OCI-LY7 (cell line): Measurements from ENCODE around the gene SPTBN4. TPM values are rescaled to one million over a fixed set of nuclear protein-coding genes. Genes with fewer than 3 reads are reported as not detected.

Source experiments
- BruUV-seq: library from RNA; stranded (reverse); fragments of 400-500 nt; replicated peaks from 2 replicates; lab custom pipeline; 2021; lab: Mats Ljungman, UMichigan
- CTCF ChIA-PET: fragments of 300-600 bp; sonication (Branson Sonifier 250); formaldehyde crosslinking; loops from one replicate; lab custom pipeline; 2022; ENCODE audit warnings: antibody characterized with exemption; ENCODE audit not compliant: unreplicated experiment; lab: Charles Lee
- POLR2A ChIA-PET: fragments of 300-600 bp; sonication (Branson Sonifier 250); formaldehyde crosslinking; loops from one replicate; lab custom pipeline; 2022; ENCODE audit warnings: antibody characterized with exemption; lab: Charles Lee
- DNase-seq: peaks from one replicate; pipeline ENCODE4 v3.0.0-alpha.2; 2015; ENCODE audit warnings: low spot score
- H2AFZ ChIP-seq: fragments of 200-600 bp; sonication (generic), shearing (Covaris generic); 2 replicates; pipeline ENCODE4 v1.6.1; 2014; ENCODE audit warnings: mild to moderate bottlenecking, antibody characterized with exemption, low read length, moderate library complexity
- H3K27ac ChIP-seq: fragments of 200-600 bp; sonication (generic); 2 replicates; pipeline ENCODE4 v1.5.1; 2014; ENCODE audit warnings: mixed run types, low read depth, mild to moderate bottlenecking, moderate library complexity, low read length, inconsistent platforms; ENCODE audit not compliant: poor library complexity, severe bottlenecking
- H3K36me3 ChIP-seq: fragments of 200-600 bp; sonication (generic); 2 replicates; pipeline ENCODE4 v1.6.1; 2014; ENCODE audit warnings: mild to moderate bottlenecking, antibody characterized with exemption, low read length, moderate library complexity, mixed read lengths; ENCODE audit not compliant: insufficient read depth
- H3K4me1 ChIP-seq: fragments of 200-600 bp; sonication (generic); 2 replicates; pipeline ENCODE4 v1.5.1; 2014; ENCODE audit warnings: mild to moderate bottlenecking, low read length; ENCODE audit not compliant: insufficient read depth, poor library complexity, severe bottlenecking
- H3K4me2 ChIP-seq: fragments of 200-600 bp; sonication (generic); 2 replicates; pipeline ENCODE4 v1.6.1; 2014; ENCODE audit warnings: mild to moderate bottlenecking, low read length
- H3K4me3 ChIP-seq: fragments of 200-600 bp; sonication (generic); 2 replicates; pipeline ENCODE4 v1.5.1; 2014; ENCODE audit warnings: mild to moderate bottlenecking, low read depth, low read length; ENCODE audit not compliant: poor library complexity, severe bottlenecking
- H3K79me2 ChIP-seq: fragments of 200-600 bp; sonication (generic); 2 replicates; pipeline ENCODE4 v1.6.1; 2016; ENCODE audit warnings: low read depth, mild to moderate bottlenecking, low read length, moderate library complexity, mixed read lengths; ENCODE audit not compliant: insufficient read depth
- H3K9me2 ChIP-seq: fragments of 200-600 bp; sonication (generic); 2 replicates; pipeline ENCODE4 v1.6.1; 2016; ENCODE audit warnings: mild to moderate bottlenecking, low read length, mixed read lengths; ENCODE audit not compliant: insufficient read depth
- H3K9me3 ChIP-seq: fragments of 200-600 bp; sonication (generic); 2 replicates; pipeline ENCODE4 v1.6.1; 2014; ENCODE audit warnings: mild to moderate bottlenecking, mixed run types, low read length, mixed read lengths
- H4K20me1 ChIP-seq: fragments of 200-600 bp; sonication (generic); 2 replicates; pipeline ENCODE4 v1.6.1; 2014; ENCODE audit warnings: mild to moderate bottlenecking, antibody characterized with exemption, low read length, moderate library complexity, mixed read lengths; ENCODE audit not compliant: insufficient read depth
- CTCF ChIP-seq: fragments of 200-600 bp; sonication (generic); conservative IDR thresholded peaks from 2 replicates; pipeline ENCODE4 v1.5.1; 2014; ENCODE audit warnings: mild to moderate bottlenecking, antibody characterized with exemption, low read length, moderate library complexity, mixed read lengths
- EZH2phosphoT487 ChIP-seq: fragments of 200-600 bp; sonication (generic); IDR thresholded peaks from 2 replicates; pipeline ENCODE4 v1.6.1; 2018; ENCODE audit warnings: low read depth, borderline replicate concordance, mild to moderate bottlenecking, mixed run types, antibody characterized with exemption, low read length, moderate library complexity, mixed read lengths
- intact Hi-C: fragments of 100-400 bp; cut with micrococcal nuclease; formaldehyde crosslinking; loops from one replicate; pipeline ENCODE4 v1.10.0; 2022; ENCODE audit not compliant: unreplicated experiment
- total RNA-seq, 2 experiments: library from RNA; depleted of rRNA in 1 of 2; stranded (reverse); fragments of >200 nt in 1 of 2; shearing (Covaris generic) in 1 of 2; gene quantifications; 2 replicates each; pipeline ENCODE4 v1.2.3, GENCODE V29; 2014 to 2022

Gene SPTBN4
- total RNA-seq, 2 experiments from 2014 or later: 4.1 to 6.3 TPM

DNA sequence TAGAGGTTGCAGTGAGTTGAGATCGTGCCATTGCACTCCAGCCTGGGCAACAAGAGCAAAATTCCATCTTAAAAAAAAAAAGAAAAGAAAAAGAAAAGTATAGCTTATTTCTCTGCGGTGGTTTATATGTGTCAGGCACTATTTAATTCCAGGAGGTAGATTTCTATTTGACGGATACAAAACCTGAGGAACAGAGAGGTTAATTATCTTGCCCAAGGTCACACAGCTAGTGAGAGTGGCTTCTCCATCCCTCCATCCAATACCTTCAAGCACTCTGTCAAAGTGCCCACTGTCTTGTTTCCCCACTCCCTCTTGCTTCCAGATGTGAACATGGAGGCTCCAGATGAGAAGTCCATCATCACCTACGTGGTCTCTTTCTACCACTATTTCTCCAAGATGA, 34.8 kb downstream of the SPTBN4 start:
- no peaks in the 10 kb centered on the region for H3K36me3 ChIP-seq
- TF ChIP-seq CTCF (no peak), EZH2phosphoT487 (no peak)
- no peak overlapping the region for H3K27ac ChIP-seq
- H3K9me2 ChIP-seq: no peaks in the 10 kb centered on the region
- no peaks in the 10 kb centered on the region for H3K79me2 ChIP-seq
- no peak for DNase-seq
- no TSS peak for BruUV-seq
- ChIA-PET CTCF (no interaction called here), POLR2A (interaction anchor here (0.6 to 0.7 kb wide), 2 partner anchors 9 to 47 kb away, joined by 3 to 4 read pairs; no protein-coding TSS in a partner anchor)
- intact Hi-C loops: no loop called here
- no peak overlapping the region for H2AFZ ChIP-seq
- H4K20me1 ChIP-seq: no peaks in the 10 kb centered on the region
- no peaks in the 10 kb centered on the region for H3K4me1 ChIP-seq
- H3K4me3 ChIP-seq: no peak overlapping the region
- H3K9me3 ChIP-seq: no peaks in the 10 kb centered on the region
- no peak overlapping the region for H3K4me2 ChIP-seq

DNA sequence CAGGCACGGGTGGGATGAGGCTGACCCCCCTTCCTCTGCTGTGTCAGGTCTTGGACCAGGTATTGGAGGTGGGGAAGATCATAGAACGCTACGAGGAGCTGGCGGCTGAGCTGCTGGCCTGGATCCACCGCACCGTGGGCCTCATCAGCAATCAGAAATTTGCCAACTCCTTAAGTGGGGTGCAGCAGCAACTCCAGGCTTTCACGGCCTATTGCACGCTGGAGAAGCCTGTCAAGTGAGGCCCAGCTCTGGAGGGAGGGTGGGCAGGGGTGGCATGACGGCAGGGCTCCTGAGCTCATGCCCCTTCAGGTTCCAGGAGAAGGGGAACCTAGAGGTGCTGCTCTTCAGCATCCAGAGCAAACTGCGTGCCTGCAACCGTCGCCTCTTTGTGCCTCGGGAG, 35.3 kb downstream of the SPTBN4 start:
- no TSS peak for BruUV-seq
- no peaks in the 10 kb centered on the region for H3K9me2 ChIP-seq

More for the DNA sequence above, 35.3 kb downstream of the SPTBN4 start:
- intact Hi-C loops: no loop called here
- TF ChIP-seq CTCF (no peak), EZH2phosphoT487 (no peak)
- H3K27ac ChIP-seq: no peak overlapping the region
- H3K79me2 ChIP-seq: no peaks in the 10 kb centered on the region
- POLR2A ChIA-PET: interaction anchor here (0.6 to 0.7 kb wide), 2 partner anchors 10 to 47 kb away, joined by 3 to 4 read pairs; no protein-coding TSS in a partner anchor
- H4K20me1 ChIP-seq: no peaks in the 10 kb centered on the region
- H3K4me3 ChIP-seq: no peak overlapping the region
- no peak for DNase-seq
- H3K4me2 ChIP-seq: no peak overlapping the region
- no peak overlapping the region for H2AFZ ChIP-seq
- H3K36me3 ChIP-seq: no peaks in the 10 kb centered on the region
- H3K9me3 ChIP-seq: no peaks in the 10 kb centered on the region
- CTCF ChIA-PET: no interaction called here
- H3K4me1 ChIP-seq: no peaks in the 10 kb centered on the region
